Activated effector memory CD4-positive, alpha-beta T cell treated with Interleukin-2 at 50 U/mL for 16 hours (primary cell): ENCODE results near the gene XPO6.

Source experiments
- DNase-seq: peaks from one replicate; pipeline ENCODE4 v3.0.0-alpha.2; 2020

XPO6 gene

DNA sequence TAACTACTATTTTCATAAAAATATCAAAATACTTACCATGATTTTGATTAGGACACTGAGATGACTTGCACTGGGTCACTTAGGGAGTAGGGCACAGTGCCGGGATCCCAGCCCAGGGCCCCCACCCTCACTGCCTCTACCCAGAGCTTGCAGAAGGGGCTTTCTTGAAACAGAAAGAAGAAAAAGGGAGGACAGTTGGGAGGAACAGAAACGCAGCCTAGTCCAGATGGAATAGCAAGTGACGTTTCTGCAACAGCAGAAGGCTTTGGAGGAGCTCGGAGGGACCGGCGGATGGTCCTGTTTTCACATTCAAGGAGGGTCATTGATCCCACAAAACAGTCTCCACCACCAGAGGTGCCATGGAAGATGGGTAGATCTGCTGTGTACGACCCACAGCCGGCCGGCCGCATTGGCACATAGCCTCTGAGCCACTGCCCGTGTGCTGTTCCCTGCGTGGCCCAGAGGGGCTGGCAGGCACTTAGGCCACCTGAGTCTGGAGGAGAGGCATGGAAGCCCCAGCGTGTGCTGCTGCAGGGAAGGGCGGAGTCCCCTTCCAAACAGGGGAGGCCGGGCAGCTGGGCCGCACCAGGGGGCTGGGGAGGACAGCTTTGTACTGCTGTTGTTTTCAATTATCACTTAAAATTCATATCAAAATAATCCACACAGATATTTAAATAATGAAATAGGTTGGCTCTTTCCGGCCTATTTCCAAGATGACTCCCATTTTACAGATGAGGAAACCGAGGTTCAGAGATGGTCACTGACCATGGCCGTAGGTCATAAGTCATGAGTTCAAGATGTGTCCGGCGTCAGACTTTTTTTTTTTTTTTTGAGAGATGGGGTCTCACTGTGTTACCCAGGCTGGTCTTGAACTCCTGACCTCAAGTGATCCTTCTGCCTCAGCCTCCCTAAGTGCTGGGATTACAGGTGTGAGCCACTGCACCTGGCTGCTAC is 125.3 kb downstream of the XPO6 start:
- no peak for DNase-seq

DNA sequence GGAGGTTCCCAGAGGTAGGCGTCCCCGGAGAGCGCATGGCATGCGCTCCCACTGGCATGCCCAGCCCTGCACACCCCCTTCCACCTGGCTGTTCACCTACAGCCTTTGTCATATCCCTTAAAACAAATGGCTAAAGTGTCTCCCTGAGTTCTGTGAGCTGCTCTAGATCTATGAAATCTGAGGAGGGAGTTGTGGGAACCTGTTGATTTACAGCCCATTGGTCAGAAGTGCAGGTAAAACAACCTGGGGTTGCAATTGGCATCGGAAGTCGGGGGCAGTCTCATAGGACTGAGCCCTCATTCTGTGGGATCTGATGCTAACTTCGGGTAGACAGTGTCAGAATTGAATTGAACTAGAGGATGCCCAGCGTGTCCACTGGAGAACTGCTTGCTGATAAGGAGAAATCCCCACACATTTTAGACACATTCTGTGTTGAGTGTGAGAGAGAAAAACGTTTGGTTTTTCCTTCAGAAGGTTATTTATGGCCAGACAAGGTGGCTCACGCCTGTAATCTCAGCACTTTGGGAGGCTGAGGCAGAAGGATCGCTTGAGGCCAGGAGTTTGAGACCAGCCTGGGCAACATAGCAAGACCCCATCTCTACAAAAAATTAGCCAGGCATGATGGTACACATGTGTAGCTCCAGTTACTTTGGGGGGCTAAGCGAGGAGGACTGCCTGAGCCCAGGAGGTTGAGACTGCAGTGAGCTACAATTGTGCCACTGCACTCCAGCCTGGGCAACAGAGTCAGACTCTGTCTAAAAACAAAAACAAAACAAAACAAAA is 126.2 kb downstream of the XPO6 start:
- no peak for DNase-seq

DNA sequence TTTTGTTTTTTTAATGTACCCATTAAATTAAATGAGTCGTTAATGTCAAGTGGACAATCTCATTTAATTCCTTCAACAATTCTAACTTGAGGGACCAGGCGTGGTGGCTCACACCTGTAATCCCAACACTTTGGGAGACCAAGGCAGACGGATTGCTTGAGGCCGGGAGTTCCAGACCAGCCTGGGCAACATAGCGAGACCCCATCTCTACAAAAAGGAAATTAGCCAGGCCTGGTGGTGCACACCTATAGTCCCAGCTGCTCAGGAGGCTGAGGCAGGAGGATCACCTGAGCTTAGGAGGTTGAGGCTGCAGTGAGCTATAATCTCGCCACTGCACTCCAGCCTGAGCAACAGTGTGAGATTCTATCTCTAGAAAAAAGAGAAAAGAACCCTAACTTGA is 127.6 kb downstream of the XPO6 start:
- DNase-seq: no peak

DNA sequence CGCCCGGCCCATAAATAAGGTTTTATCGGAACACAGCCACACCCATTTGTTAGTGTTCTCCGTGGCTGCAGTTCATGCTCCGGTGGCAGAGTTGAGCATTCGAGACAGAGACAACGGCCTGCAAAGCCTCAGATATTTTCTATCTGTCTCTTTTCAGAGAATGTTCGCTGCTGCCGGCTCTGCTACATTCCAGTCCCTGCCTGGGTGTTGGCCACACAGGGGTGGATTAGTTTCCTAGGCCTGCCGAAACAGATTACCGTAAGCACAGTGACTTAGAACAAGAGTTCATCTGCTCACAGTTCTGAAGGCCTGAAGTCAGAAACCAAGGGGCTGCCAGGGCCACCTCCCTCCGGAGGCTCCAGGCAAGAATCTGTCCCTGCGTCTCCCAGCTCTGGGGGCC is 129.1 kb downstream of the XPO6 start:
- no peak for DNase-seq

DNA sequence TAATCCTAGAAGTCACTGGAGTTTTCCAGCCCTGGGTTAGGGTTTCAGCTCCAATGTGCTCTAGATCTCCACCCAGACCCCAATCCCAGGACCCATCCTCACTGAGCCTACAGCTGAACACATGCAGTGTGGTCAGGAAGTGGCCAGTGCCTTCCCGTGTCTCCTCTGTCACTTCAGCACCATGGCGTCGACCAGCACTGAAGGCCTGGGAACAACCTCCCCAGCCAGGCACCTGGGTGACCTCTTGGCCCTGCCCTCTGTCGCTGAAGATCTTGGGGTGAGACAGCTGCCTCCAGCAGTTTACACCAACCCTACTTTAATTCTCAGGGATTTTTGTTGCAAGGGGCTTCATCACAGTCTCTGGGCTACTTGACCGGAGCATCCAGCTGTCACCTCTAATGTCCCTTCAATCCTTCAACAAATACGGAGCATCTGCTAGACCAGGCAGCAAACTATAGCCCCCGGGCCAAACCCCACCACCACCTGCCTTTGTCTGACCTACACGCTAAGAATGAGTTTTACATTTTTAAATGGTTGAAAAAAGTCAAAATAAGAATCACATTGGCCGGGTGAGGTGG is 130.3 kb downstream of the XPO6 start:
- no peak for DNase-seq

DNA sequence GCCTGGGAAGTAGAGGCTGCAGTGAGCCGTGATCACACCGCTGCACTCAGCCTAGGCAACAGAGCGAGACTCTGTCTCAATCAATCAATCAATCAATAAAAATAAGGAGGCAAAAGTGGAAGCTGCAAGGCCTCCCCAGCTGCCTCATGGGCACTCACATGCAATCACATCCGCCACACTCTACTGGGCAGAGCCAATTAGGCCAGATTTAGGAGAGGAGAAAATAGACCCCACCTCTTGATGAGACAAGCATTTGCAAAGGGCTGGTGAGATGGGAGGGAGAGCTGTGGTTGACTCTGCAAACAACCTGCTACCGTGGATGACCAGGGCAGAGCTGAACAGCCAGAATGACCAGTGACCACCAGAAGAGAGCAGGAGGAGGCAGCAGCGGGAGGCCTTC is 133.5 kb downstream of the XPO6 start:
- no peak for DNase-seq

DNA sequence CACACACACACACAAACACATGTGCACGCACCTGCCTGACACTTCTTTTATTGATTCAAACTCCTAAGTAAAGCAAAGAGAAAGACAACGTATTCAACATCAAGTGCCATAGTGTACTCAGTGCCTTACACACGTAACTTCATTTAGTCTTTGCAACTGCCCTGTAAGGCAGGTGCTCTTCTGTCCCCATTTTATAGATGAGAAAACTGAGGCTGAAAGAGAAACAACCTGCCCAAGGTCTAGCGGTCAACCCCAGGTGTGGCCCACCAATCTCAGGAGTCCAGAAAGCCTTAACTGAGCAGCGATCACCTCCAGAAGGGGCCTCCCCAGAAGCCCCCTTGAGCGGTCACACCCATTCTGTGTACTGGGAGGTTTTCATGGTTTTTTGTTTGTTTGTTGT is 137.9 kb downstream of the XPO6 start:
- DNase-seq: no peak

DNA sequence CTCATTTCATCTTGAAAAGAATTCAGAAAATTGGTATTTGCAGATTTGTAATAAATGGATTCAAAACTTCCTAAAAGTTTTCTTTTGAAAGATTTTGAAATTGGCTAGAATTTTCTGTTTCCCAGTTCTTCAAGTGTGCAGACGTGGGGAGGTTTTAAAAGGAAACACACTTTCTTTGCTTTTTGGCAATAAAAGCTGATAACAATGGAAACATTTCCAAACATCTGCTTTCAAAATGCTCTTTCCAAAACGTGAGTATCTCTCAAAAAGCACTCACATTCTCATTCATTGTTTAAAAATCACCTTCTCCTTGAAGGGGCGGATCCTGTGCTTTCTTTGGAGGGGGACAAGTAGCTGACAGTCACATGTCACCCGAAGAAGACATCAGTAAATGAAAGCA is 139.7 kb downstream of the XPO6 start:
- no peak for DNase-seq

DNA sequence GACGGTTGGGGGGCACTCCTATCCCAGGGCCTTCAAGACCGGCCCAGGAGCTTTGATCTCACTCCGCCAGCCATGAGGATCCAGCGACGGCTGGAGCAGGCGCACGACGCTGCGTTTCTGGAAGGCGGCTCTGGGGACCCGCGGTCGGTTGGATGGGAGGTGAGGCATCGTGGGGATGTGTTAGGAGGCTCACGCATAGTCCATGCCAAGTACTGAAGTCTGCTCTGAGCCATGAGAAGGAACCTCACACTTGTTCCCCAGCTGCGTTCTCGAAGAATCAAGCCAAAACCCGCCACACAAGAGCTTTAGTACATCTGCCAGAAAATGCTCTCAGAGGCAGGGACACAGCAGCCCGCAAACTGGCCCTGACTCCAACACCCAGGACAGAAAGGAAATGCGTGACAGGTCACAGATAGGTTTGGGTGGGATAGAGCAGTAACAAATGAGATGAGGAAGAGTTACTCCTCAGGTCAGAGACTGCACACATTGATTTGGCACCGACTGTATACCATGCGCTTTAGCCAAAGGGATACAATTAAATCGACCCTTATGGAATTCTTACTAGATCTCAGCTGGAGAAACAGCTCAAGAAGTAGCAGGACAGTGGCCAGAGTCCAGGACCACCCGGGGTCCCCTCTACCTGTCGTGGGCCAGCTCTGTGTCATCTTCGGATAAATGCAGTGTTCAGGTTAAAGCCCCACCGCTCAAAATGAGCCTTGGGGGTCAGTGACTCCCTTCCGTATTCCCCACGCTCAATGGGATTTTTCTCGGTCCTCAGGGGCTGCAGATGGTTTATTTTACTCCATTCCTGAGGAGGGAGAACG is 141.6 kb downstream of the XPO6 start:
- DNase-seq: no peak

DNA sequence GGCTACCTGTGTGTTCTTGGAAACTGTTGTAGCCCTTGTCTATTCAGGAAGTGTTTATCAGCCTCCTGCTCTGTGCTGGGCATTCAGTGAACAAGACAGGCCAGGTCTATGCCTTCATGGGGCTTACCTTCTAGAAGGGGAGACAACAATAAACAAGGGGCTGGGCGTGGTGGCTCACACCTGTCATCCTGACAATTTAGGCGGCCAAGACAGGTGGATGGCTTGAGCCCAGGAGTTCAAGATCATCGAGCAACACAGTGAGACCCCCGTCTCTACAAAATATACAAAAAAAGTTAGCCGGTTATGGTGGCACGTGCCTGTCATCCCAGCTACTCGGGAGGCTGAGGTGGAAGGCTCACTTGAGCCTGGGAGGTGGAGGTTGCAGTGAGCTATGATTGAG is 142.8 kb downstream of the XPO6 start:
- no peak for DNase-seq

DNA sequence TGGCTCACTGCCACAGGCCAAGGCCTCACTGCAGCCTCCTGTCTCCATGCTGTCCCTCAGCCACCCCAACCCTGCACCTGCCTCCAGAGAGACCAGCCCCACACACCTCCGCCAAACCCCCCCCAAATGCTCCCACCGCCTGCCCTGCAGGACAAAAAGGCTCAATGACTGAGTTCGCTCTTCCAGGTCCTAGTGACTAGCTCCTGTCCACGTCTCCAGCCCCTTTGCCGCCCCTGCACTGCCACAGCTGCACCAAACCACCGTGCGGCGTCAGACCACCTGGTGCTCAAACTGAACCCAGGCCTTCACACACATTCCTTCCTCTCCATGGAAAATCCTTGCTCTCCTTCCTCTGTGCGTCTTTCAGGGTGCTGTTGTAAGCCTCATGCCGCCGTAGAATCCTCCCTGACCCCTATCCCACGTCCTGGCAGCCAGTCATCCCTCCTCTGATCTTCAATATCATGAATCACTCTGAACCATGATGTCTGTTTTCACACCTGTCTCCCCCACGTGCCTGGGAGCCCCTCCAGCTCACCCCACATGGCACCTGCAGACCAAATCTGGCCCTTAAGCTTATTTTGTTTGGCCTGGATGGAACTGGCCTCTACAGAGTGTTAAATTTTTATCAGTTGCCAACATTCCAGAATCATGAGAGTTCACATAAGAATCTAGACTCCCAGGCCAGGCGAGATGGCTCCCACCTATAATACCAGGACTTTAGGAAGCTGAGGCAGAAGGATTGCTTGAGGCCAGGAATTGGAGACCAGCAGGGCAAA is 144.0 kb downstream of the XPO6 start:
- no peak for DNase-seq

DNA sequence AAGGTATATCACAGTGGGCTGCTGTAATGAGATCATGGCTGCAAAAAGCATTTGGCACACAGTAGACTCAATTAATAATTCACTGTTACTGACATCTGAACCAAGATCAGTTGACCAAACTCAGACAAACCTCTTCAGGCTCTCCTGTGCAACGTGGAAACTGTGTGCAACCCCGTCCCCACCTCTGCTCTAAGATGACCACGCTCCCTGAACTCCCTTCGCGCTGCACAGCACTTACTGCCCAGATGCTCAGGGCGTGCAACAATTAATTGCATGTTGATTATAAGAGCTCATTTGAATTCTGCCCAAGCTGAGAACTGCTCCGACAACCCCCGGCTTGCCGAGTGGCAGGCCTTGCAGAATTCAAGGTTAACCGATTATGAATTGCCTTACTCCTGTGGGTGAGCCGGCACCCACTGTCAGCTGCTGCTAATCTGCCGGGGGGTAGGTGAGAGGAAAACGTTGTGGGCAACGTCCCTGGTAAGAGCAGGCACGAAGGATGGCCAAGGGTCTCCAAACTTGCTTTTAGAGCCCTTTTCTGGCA is 147.0 kb downstream of the XPO6 start:
- DNase-seq: no peak

DNA sequence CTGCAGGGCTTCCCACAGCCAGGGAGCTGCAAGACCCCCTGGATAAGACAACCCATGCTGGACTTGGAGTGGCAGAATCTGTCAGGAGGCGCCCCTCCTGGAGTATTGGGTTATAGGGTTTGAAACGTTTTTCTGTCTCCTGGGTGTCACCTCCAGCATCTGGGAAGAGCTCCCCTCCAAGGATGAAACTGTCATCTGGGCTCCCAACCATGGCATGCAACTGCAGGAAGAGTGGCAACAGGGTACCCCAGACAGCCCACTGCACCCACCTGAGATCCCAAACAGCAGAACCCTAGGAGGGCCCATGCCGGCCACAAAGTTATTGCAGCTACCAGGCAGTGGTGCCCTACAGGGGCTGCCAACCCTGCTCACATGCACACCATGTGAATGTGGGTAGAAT is 147.6 kb downstream of the XPO6 start:
- DNase-seq: no peak

DNA sequence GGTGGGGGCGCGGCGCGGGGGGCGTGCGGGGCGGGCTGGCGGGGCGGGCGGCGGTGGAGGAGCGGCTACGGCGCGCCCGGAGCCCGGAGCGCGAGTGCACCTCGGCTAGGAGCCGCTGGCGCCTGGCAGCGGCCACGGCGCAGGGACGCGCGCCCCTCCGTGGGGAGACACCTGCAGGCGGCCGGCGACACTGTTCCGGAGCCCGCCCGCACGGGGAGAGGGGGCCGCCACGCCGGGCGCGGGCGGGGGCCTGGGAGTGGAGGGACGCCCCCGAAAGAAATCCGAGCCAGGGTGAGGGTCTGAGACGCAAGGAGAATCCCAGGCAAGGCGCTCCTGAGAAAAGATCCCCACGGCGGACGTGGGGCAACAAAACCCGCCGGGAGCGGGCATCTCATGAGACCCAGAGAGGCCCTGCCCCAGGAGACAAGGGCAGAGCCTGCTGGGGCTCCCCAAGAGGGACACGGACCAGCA is 148.1 kb downstream of the XPO6 start, which contains the start of gene GSG1L:
Gene GSG1L (minus strand): TSS at position 124 of the 471 bp plus-strand sequence. CDS start 290 bp downstream, outside the sequence.
- DNase-seq: no peak

DNA sequence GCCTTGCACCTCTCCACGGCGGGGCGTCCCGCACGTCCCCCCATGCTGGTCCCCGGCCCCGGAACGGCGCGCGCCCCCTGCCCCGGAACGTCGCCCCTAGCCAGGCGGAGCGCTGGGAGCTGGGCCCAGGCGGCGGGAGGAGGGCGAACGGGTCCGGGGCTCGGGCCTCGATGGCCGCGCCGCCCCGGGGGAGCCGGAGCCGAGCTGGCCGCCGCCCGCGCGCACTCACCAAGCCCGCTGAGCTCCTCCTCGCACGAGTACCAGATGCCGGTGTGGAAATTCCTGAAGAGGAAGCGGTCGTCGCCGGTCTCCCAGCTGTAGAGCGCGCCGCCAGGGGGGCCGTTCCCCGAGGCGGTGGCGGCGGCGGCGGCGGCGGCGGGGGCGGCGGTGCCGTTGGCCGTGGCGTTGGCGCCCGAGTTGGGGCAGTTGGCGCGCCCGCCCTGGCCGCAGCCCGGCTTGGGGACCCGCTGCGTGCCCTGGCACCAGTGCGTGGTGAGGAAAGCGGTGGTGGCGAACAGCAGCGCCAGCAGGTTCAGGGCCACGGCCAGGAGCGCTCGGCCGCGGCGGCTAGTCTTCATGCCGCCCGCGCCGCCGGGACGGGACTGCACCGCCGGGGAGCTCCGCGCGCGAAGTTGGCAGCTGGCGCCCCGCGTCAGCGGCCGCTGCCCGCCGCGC is 148.8 kb downstream of the XPO6 start:
- no peak for DNase-seq

DNA sequence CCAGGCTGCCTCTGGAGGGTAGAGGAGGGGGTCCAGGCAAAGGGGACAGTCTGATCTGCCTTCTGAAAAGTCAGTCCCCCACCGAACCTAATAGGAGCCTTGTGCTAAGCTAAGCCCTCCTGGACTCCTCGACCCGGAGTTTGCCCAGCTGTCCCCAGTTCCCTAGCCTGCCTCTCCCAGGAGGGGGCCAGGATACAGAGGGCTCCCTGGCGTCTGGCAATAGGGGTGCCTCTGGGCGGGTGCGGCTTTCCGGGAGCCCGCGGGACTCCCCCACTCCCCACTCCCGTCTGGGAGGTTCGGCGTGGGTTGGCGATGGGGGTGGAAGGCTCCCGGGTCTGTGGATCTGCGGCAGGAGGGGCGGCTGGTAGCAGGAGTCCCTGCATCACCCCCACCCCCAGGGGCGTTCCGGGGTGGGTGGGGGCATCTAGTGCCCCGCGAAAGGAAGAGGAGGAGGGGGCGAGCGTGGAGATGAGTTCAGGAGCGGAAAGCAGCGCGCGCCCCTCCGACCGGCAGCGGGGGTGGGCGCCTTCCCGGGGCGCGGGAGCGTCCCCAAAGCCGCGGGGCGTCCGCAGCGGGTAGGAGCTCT is 149.4 kb downstream of the XPO6 start:
- DNase-seq: no peak

DNA sequence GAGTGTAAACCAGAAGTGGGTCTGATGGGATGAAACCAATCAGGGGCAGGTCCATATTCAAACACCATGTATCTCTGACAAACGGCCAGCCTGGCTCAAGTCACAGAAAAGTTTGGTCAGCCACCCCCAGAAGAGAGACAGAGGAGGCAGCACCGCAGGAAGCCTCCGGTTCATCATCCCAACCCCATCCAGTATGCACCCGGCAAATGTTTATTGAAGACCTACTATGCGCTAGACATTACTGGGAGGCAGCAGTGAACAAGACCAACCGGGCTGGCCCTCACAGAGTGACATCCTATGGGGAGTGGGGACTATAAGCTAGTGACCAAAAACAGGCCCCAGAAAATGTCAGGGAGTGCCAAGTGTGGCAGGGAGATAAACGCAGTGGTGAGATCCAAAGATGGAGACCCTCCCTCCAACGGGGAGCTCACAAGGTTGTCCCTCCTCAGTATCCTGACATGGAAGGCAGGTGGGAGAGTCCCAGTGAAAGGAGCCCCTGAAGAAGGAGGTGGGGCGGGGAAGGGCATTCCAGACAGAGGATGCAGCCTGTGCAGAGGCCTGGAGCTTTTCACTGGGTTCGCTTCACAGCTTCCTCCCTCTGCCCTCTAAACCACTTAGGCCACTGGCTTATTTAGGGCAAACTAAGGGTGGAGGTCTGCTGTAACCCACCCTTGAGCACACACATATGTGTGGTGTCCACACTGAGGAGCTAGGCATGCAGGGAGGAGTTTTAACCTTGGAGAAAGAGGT is 150.2 kb downstream of the XPO6 start:
- DNase-seq: no peak

DNA sequence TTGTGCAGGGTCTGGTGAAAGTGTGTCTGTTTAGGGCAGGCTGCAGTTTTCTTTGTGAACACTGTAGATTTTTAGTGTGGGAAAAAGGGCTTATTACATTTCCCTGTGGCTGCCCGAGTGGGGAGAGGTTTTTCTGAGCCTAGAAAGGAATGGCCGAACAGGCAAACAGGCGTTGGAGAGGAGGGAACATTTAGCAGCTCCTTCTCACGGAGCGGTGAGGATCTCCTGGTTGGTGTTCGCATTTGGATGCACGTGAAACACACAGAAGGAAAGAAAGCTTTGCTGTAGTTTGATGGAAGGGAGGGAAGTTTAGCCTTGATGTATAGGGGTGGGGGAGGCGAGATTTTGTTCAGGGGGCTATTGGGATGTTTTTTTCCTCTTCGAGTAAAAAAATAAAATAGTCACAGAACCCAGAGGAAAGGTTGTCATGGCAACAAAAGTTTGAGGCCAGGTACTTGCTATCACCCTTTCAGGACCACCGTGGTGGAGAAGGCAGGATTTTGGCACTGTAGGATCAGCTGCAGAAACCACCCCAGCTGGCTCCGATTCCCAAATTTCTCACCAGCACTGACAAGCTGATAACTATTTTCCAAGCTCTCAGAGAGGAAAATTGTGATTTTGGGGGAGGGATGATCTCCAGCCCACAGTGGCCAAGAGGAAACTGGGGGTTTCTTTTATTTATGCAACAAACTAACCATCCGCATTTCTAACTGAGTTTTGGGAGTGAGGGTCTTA is 151.8 kb downstream of the XPO6 start:
- no peak for DNase-seq
